Nephron (organoid): ENCODE data around the gene KNSTRN.

Source experiments
- H3K27ac Mint-ChIP-seq, 3 experiments: 2 replicates each; pipeline ENCODE4 v1.8.0; 2020; ENCODE audit warnings: mixed read lengths in 3 of 3, mild to moderate bottlenecking in 2 of 3, moderate library complexity in 1 of 3
- H3K27me3 Mint-ChIP-seq: 2 replicates; pipeline ENCODE4 v1.8.0; 2021; ENCODE audit warnings: low read depth, mild to moderate bottlenecking, moderate library complexity, mixed read lengths
- H3K36me3 Mint-ChIP-seq: 2 replicates; pipeline ENCODE4 v1.8.0; 2020; ENCODE audit warnings: low read depth, mixed read lengths
- H3K4me1 Mint-ChIP-seq: 2 replicates; pipeline ENCODE4 v1.8.0; 2020; ENCODE audit warnings: mixed read lengths
- H3K4me3 Mint-ChIP-seq, 3 experiments: 2 replicates each; pipeline ENCODE4 v1.8.0; 2020; ENCODE audit warnings: mild to moderate bottlenecking in 3 of 3, mixed read lengths in 3 of 3, moderate library complexity in 2 of 3
- H3K9me3 Mint-ChIP-seq: 2 replicates; pipeline ENCODE4 v1.8.0; 2020; ENCODE audit warnings: mixed read lengths
- CTCF ChIP-seq, 3 experiments: fragments of 200-600 bp; sonication (generic); IDR thresholded peaks; one replicate each; pipeline ENCODE4 v1.5.0; 2021; ENCODE audit warnings: antibody characterized with exemption in 3 of 3; ENCODE audit not compliant: unreplicated experiment in 3 of 3

Gene KNSTRN

DNA sequence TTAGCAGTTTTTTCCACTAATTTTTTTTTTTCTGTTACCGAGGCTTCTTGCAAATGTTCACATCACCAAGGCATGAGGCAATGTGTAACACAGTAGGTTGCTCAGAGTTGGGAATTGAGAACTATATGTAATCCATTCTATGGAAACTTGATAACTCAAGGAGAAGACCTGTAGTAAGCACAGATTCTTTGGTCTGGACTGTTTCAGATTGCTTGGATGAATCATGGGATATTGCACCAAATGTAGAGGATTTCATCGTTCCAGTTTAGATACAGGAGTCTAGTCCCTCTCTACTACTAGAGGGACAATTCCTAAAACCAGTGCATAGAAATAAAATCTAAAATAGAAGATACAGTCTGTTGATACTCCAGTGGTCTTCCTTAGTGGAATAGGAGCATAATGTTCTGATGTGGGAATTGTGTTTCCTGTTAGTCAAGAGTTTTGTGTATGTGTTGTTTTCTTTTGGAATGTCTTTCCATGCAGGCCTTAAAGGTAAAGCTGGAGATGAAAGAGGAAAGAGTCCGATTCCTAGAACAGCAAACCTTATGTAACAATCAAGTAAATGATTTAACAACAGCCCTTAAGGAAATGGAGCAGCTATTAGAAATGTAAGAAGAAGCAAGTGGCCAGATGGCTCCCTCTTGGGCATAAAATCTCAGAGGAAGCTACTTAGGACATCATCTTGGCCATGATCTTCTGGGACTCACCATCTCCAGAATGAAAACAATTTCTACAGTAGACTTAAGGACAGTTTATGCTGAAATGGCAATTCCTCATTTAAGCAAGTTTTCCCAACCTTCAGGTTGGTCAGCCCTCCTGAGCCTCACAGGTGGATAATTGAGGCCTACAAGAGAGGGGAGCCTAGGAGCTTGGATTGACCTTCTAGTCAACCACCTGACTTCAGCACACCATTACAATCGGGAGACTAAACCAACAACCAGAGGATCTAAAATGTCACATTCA, 10.7 kb downstream of the KNSTRN start:
- Mint-ChIP-seq H3K4me1 (no peaks in the 10 kb centered on the region), H3K36me3 (peaks cover 53% of the 10 kb centered on the region), H3K9me3 (no peaks in the 10 kb centered on the region), H3K27me3 (no peaks in the 10 kb centered on the region), H3K4me3 (no peak overlapping the region), H3K27ac (no peak overlapping the region)
- no peak for TF ChIP-seq CTCF (IDR thresholded peaks at IDR 0.05; ENCODE audit: unreplicated experiment in 3 of 3)

- H3K27me3 Mint-ChIP-seq: no peaks in the 10 kb centered on the region
- H3K4me3 Mint-ChIP-seq: no peak overlapping the region
- H3K9me3 Mint-ChIP-seq: no peaks in the 10 kb centered on the region
- H3K4me1 Mint-ChIP-seq: no peaks in the 10 kb centered on the region
- peaks cover 16% of the 10 kb centered on the region for H3K36me3 Mint-ChIP-seq
- no peak overlapping the region for H3K27ac Mint-ChIP-seq
- TF ChIP-seq CTCF (IDR thresholded peaks at IDR 0.05; ENCODE audit: unreplicated experiment in 3 of 3): no peak
Observed at GRCh38 chr15:40397688-40398412, 15.3 kb downstream of the KNSTRN start.

- Mint-ChIP-seq H3K4me1 (no peaks in the 10 kb centered on the region), H3K36me3 (peaks cover 10% of the 10 kb centered on the region), H3K9me3 (no peaks in the 10 kb centered on the region), H3K27ac (no peak overlapping the region), H3K27me3 (no peaks in the 10 kb centered on the region), H3K4me3 (no peak overlapping the region)
- no peak for TF ChIP-seq CTCF (IDR thresholded peaks at IDR 0.05; ENCODE audit: unreplicated experiment in 3 of 3)
Observed at GRCh38 chr15:40398413-40398873, 15.9 kb downstream of the KNSTRN start.

GRCh38 chr15:40399370-40399769, 16.8 kb downstream of the KNSTRN start:
- H3K36me3 Mint-ChIP-seq: peaks cover 6% of the 10 kb centered on the region
- H3K4me3 Mint-ChIP-seq: no peak overlapping the region

More at GRCh38 chr15:40399370-40399769, 16.8 kb downstream of the KNSTRN start:
- Mint-ChIP-seq H3K4me1 (no peaks in the 10 kb centered on the region), H3K27ac (no peak overlapping the region), H3K9me3 (no peaks in the 10 kb centered on the region), H3K27me3 (no peaks in the 10 kb centered on the region)
- TF ChIP-seq CTCF (IDR thresholded peaks at IDR 0.05; ENCODE audit: unreplicated experiment in 3 of 3): no peak
